Measurements from ENCODE around the gene SAMD4A. TPM values are rescaled to one million over a fixed set of nuclear protein-coding genes. Genes with fewer than 3 reads are reported as not detected.

The SAMD4A gene
- polyA plus RNA-seq, 2 of the 4 experiments (the other 2 are of a cell fraction) = 3.9 to 5.4 TPM

- CTCF ChIA-PET = interaction anchor here (0.7 kb wide), 1 partner anchor 33 kb away, joined by 3 read pairs; no protein-coding TSS in a partner anchor
- FAIRE-seq (no peak), DNase-seq (ENCODE audit: low read depth in 1 of 2, low spot score in 1 of 2) (no peak), ATAC-seq (no peak)
- 85% methylated on average over 2 of the region's 2 CpGs for WGBS (ENCODE audit: missing lambda C conversion rate)
- POLR2A ChIA-PET = interaction anchor here (0.5 kb wide), 1 partner anchor 14 kb away, joined by 7 read pairs; no protein-coding TSS in a partner anchor
- no peaks in the 10 kb centered on the region for H3K9me3 ChIP-seq
- H3K4me1 ChIP-seq = peaks cover 21% of the 10 kb centered on the region
- H3K4me3 ChIP-seq = no peak overlapping the region
- TF ChIP-seq MAFK (IDR thresholded peaks at IDR 0.05; ENCODE audit: partially characterized antibody) = no peak
- no peak overlapping the region for H3K4me2 ChIP-seq
- no peak overlapping the region for H3K27ac ChIP-seq
Observed at GRCh38 chr14:54664961-54665360, 98.0 kb downstream of the SAMD4A start.

- DNase-seq (ENCODE audit: low read depth in 1 of 2, low spot score in 1 of 2) (no peak), ATAC-seq (no peak), FAIRE-seq (no peak)
- Histone ChIP-seq H3K9me3 (no peaks in the 10 kb centered on the region), H3K4me1 (peaks cover 21% of the 10 kb centered on the region), H3K4me3 (no peak overlapping the region), H3K27ac (no peak overlapping the region), H3K4me2 (no peak overlapping the region)
- TF ChIP-seq FOXS1 (CRISPR knock-in tag; IDR thresholded peaks at IDR 0.05) (no peak), HDAC2 (IDR thresholded peaks at IDR 0.05) (no peak), POLR2AphosphoS2 (conservative IDR thresholded peaks at IDR 0.05; ENCODE audit: low read length) (no peak)
- CTCF ChIA-PET = interaction anchor here (0.6 to 1.4 kb wide), 4 partner anchors 10 to 107 kb away, joined by 3 to 5 read pairs (median 4); no protein-coding TSS in a partner anchor
- POLR2A ChIA-PET = no interaction called here
- WGBS (ENCODE audit: missing lambda C conversion rate) = 95% methylated on average over 1 of the region's 1 CpG
Observed at GRCh38 chr14:54665946-54666345, 99.0 kb downstream of the SAMD4A start.

- no peak for DNase-seq (ENCODE audit: low read depth in 1 of 2, low spot score in 1 of 2)
- FAIRE-seq = no peak
- Histone ChIP-seq H3K27ac (no peak overlapping the region), H3K9me3 (no peaks in the 10 kb centered on the region), H3K4me1 (peaks cover 21% of the 10 kb centered on the region), H3K4me3 (no peak overlapping the region), H3K4me2 (no peak overlapping the region)
- WGBS (ENCODE audit: missing lambda C conversion rate) = 89% methylated on average over 4 of the region's 4 CpGs
- TF ChIP-seq NFE2L2 (conservative IDR thresholded peaks at IDR 0.05; ENCODE audit: low read length) (no peak), SMC3 (IDR thresholded peaks at IDR 0.05) (no peak), EHMT2 (IDR thresholded peaks at IDR 0.05; ENCODE audit: low read depth) (no peak), MYC (IDR thresholded peaks at IDR 0.05; ENCODE audit: borderline replicate concordance, low read length) (no peak), HOXB13 (CRISPR knock-in tag; IDR thresholded peaks at IDR 0.05; ENCODE audit: low read depth) (no peak), BHLHE40 (IDR thresholded peaks at IDR 0.05; ENCODE audit: low read depth, low read length) (no peak), GATA3 (IDR thresholded peaks at IDR 0.05; ENCODE audit: borderline replicate concordance) (no peak), E2F6 (IDR thresholded peaks at IDR 0.05; ENCODE audit: borderline replicate concordance, low read depth) (no peak), EP300 (IDR thresholded peaks at IDR 0.05) (no peak), NPAS2 (CRISPR knock-in tag; IDR thresholded peaks at IDR 0.05; ENCODE audit: borderline replicate concordance) (no peak), KDM5A (IDR thresholded peaks at IDR 0.05) (no peak), HES2 (IDR thresholded peaks at IDR 0.05) (no peak), REST (IDR thresholded peaks at IDR 0.05) (no peak), ZC3H11A (IDR thresholded peaks at IDR 0.05) (no peak), RCOR1 (IDR thresholded peaks at IDR 0.05; ENCODE audit: low read depth, low read length) (no peak), BCL3 (IDR thresholded peaks at IDR 0.05) (no peak), RFX5 (IDR thresholded peaks at IDR 0.05) (no peak), HEYL (CRISPR knock-in tag; IDR thresholded peaks at IDR 0.05) (no peak)
- ChIA-PET CTCF (interaction anchor here (0.7 to 1.4 kb wide), 5 partner anchors 9 to 106 kb away, joined by 3 to 5 read pairs (median 4); no protein-coding TSS in a partner anchor), POLR2A (no interaction called here)
- no peak for ATAC-seq
Observed at GRCh38 chr14:54667026-54667744, 100.3 kb downstream of the SAMD4A start.

Data from A549 (cell line).